Uterus (tissue), 2 donors: Measurements from ENCODE around the gene TEX19.
"Not testable (repeated sequence)": the region's sequence is repeated elsewhere in the genome, so short reads cannot be mapped to it uniquely, and the experiment has no call there.

ENCODE experiments used
- POLR2A ChIP-seq, 2 donors: fragments of 450-650 bp; IDR thresholded peaks; one replicate each; pipeline ENCODE4 v1.6.1; 2016; ENCODE audit warnings: antibody characterized with exemption in 2 of 2, mild to moderate bottlenecking in 1 of 2, moderate library complexity in 1 of 2
- TF ChIP-seq, protein P1 (sequence below), 4 experiments: fragments of 200-600 bp in 2 of 4; fragments of 450-650 bp in 2 of 4; sonication (generic) in 2 of 4; IDR thresholded peaks; one replicate each; pipeline ENCODE4 v1.5.1; 2016 to 2019; ENCODE audit warnings: antibody characterized with exemption in 4 of 4, mild to moderate bottlenecking in 2 of 4, moderate library complexity in 1 of 4

DNA sequence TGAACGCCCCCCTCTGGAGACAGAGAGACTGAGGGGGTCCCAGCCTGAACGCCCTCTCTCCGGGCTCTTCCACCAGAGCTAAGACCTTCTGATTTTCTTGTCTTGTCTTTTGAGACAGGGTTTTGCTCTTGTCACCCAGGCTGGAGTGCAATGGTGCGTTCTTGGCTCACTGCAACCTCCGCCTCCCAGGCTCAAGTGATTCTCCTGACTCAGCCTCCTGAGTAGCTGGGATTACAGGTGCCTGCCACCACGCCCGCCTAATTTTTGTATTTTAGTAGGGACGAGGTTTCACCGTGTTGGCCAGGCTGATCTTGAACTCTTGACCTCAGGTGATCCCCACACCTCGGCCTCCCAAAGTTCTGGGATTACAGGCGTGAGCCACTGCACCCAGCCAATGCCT is 11.1 kb upstream of the TEX19 start:
- TF ChIP-seq POLR2A (IDR thresholded peaks at IDR 0.05), result not testable (repeated sequence)
- TF ChIP-seq, protein P1, sequence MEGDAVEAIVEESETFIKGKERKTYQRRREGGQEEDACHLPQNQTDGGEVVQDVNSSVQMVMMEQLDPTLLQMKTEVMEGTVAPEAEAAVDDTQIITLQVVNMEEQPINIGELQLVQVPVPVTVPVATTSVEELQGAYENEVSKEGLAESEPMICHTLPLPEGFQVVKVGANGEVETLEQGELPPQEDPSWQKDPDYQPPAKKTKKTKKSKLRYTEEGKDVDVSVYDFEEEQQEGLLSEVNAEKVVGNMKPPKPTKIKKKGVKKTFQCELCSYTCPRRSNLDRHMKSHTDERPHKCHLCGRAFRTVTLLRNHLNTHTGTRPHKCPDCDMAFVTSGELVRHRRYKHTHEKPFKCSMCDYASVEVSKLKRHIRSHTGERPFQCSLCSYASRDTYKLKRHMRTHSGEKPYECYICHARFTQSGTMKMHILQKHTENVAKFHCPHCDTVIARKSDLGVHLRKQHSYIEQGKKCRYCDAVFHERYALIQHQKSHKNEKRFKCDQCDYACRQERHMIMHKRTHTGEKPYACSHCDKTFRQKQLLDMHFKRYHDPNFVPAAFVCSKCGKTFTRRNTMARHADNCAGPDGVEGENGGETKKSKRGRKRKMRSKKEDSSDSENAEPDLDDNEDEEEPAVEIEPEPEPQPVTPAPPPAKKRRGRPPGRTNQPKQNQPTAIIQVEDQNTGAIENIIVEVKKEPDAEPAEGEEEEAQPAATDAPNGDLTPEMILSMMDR (IDR thresholded peaks at IDR 0.05), result not testable (repeated sequence)
